Measurements from ENCODE around the gene FCMR.

Gene FCMR

GRCh38 chr1:206898915-206899431 is 22.8 kb downstream of the FCMR start:
- DNase-seq, result no peak

- no peak for DNase-seq
These were observed 23.4 kb downstream of the FCMR start for GRCh38 chr1:206898089-206898914.

GRCh38 chr1:206897175-206897574 is 24.6 kb downstream of the FCMR start, which contains the start of gene IL24:
IL24 (plus strand) TSS chr1:206897443; CDS start chr1:206897833, 390 bp downstream.
- DNase-seq, result no peak

GRCh38 chr1:206896261-206896660 is 25.5 kb downstream of the FCMR start:
- peak; percentile 81 for DNase-seq

- peak; percentile 86 for DNase-seq
These were observed 25.9 kb downstream of the FCMR start for GRCh38 chr1:206895837-206896242.

GRCh38 chr1:206895325-206895724 is 26.4 kb downstream of the FCMR start:
- DNase-seq, result no peak

GRCh38 chr1:206893380-206893779 is 28.4 kb downstream of the FCMR start:
- no peak for DNase-seq

GRCh38 chr1:206892351-206892984 is 29.3 kb downstream of the FCMR start:
- DNase-seq, result no peak

- DNase-seq, result no peak
These were observed 30.3 kb downstream of the FCMR start for GRCh38 chr1:206891412-206891811.

- DNase-seq, result no peak
These were observed 31.3 kb downstream of the FCMR start for GRCh38 chr1:206890125-206891060.

GRCh38 chr1:206887701-206888100 is 34.0 kb downstream of the FCMR start:
- no peak for DNase-seq

- no peak for DNase-seq
These were observed 34.9 kb downstream of the FCMR start for GRCh38 chr1:206886831-206887230.

- DNase-seq, result no peak
These were observed 36.2 kb downstream of the FCMR start for GRCh38 chr1:206885341-206886060.

- no peak for DNase-seq
These were observed 37.9 kb downstream of the FCMR start for GRCh38 chr1:206883876-206884275.

- DNase-seq, result no peak
These were observed 38.6 kb downstream of the FCMR start for GRCh38 chr1:206883160-206883559.

GRCh38 chr1:206882555-206882954 is 39.2 kb downstream of the FCMR start:
- no peak for DNase-seq

GRCh38 chr1:206880314-206880713 is 41.4 kb downstream of the FCMR start:
- no peak for DNase-seq

- no peak for DNase-seq
These were observed 43.3 kb downstream of the FCMR start for GRCh38 chr1:206878456-206878855.

GRCh38 chr1:206875752-206876377 is 45.9 kb downstream of the FCMR start:
- no peak for DNase-seq

GRCh38 chr1:206873603-206874188 is 48.0 kb downstream of the FCMR start:
- no peak for DNase-seq

- no peak for DNase-seq
These were observed 49.6 kb downstream of the FCMR start for GRCh38 chr1:206872139-206872538.

Measured in DMS 273 treated with DMSO at 0.1 percent for 48 hours (cell line).